HCT116 (cell line): Measurements from ENCODE around the gene ARHGEF16. TPM values are rescaled to one million over a fixed set of nuclear protein-coding genes. Genes with fewer than 3 reads are reported as not detected.

Experiments
- ATAC-seq: fragments of 200-7000 bp; cut with Tn5 transposase; 2 replicates; pipeline ENCODE4 v1.9.1; 2020; ENCODE audit warnings: mild to moderate bottlenecking, moderate library complexity
- BruUV-seq: library from RNA; stranded (reverse); fragments of 400-500 nt; replicated peaks from 2 replicates; lab custom pipeline; 2021; lab: Mats Ljungman, UMichigan
- CTCF ChIA-PET: fragments of 300-600 bp; sonication (Branson Sonifier 250); formaldehyde crosslinking; loops from one replicate; lab custom pipeline; 2021; ENCODE audit warnings: antibody characterized with exemption; lab: Charles Lee
- POLR2A ChIA-PET: fragments of 300-600, 350-600 bp; sonication (Branson Sonifier 250); formaldehyde crosslinking; loops from one replicate; lab custom pipeline; 2021; ENCODE audit warnings: antibody characterized with exemption; lab: Charles Lee
- RAD21 ChIA-PET, 2 experiments: fragments of 300-600 bp; sonication (Branson Sonifier 250); formaldehyde crosslinking; loops; one replicate each; lab custom pipeline; 2023; ENCODE audit warnings: low total read pairs in 2 of 2; ENCODE audit not compliant: uncharacterized antibody in 2 of 2, unreplicated experiment in 2 of 2, low non-redundant PET in 1 of 2; lab: Charles Lee
- DNase-seq: peaks from one replicate; pipeline ENCODE4 v3.0.0-alpha.2; 2010; ENCODE audit warnings: low read depth, low spot score
- H2AFZ ChIP-seq: fragments of 200-600 bp; shearing (Covaris generic), sonication (generic); 2 replicates; pipeline ENCODE4 v1.6.1; 2017; ENCODE audit warnings: low read depth, mixed run types, mixed read lengths, antibody characterized with exemption, low read length; ENCODE audit not compliant: poor library complexity, severe bottlenecking
- H3K27ac ChIP-seq: 2 replicates; pipeline ENCODE4 v1.5.1; 2012; ENCODE audit warnings: low read depth, low read length
- H3K27me3 ChIP-seq: fragments of 200-600 bp; sonication (generic); 2 replicates; pipeline ENCODE4 v1.6.1; 2016; ENCODE audit warnings: mixed run types, low read length, mixed read lengths; ENCODE audit not compliant: insufficient read depth
- H3K36me3 ChIP-seq, 2 experiments: fragments of 200-500 bp in 1 of 2; fragments of 200-600 bp in 1 of 2; sonication (Bioruptor generic) in 1 of 2; sonication (generic) in 1 of 2; 2 replicates each; pipeline versions ENCODE4 v1.5.1 to v1.6.1; 2014 to 2016; ENCODE audit warnings: low read length in 2 of 2, inconsistent platforms in 1 of 2, mixed read lengths in 1 of 2, mixed run types in 1 of 2; ENCODE audit not compliant: insufficient read depth in 2 of 2, control insufficient read depth in 1 of 2
- H3K4me1 ChIP-seq, 2 experiments: fragments of 200-600 bp in 1 of 2; sonication (generic) in 1 of 2; 2 replicates each; pipeline versions ENCODE4 v1.5.1 to v1.6.1; 2012 to 2017; ENCODE audit warnings: low read length in 2 of 2, inconsistent platforms in 1 of 2, mild to moderate bottlenecking in 1 of 2, mixed read lengths in 1 of 2, mixed run types in 1 of 2, moderate library complexity in 1 of 2; ENCODE audit not compliant: insufficient read depth in 2 of 2, control insufficient read depth in 1 of 2
- H3K4me2 ChIP-seq: fragments of 200-600 bp; sonication (generic); 2 replicates; pipeline ENCODE4 v1.6.1; 2017; ENCODE audit warnings: mixed run types, low read length, mixed read lengths
- H3K4me3 ChIP-seq, 2 experiments: fragments of 200-600 bp in 1 of 2; sonication (generic) in 1 of 2; replicated peaks in 1 of 2; 2 replicates each; pipeline ENCODE4 v1.5.1; 2011 to 2016; ENCODE audit warnings: low read length in 2 of 2, control low read depth in 1 of 2, low read depth in 1 of 2, mild to moderate bottlenecking in 1 of 2, mixed read lengths in 1 of 2, mixed run types in 1 of 2
- H3K79me2 ChIP-seq: fragments of 200-600 bp; sonication (generic); 2 replicates; pipeline ENCODE4 v1.6.1; 2017; ENCODE audit warnings: mild to moderate bottlenecking, mixed run types, low read length, moderate library complexity, mixed read lengths; ENCODE audit not compliant: insufficient read depth
- H3K9ac ChIP-seq: fragments of 200-600 bp; sonication (generic); 2 replicates; pipeline ENCODE4 v1.6.1; 2016; ENCODE audit warnings: low read length, mixed read lengths
- H3K9me2 ChIP-seq: fragments of 200-600 bp; sonication (generic), shearing (Covaris generic); 2 replicates; pipeline ENCODE4 v1.6.1; 2017; ENCODE audit warnings: mixed run types, mild to moderate bottlenecking, moderate library complexity; ENCODE audit not compliant: insufficient read depth
- H3K9me3 ChIP-seq, 2 experiments: fragments of 200-500 bp in 1 of 2; fragments of 200-600 bp in 1 of 2; sonication (Bioruptor generic) in 1 of 2; sonication (generic) in 1 of 2; 2 replicates each; pipeline ENCODE4 v1.6.1; 2014 to 2017; ENCODE audit warnings: low read length in 2 of 2, mixed read lengths in 2 of 2, inconsistent platforms in 1 of 2, low read depth in 1 of 2, mild to moderate bottlenecking in 1 of 2, mixed run types in 1 of 2, moderate library complexity in 1 of 2; ENCODE audit not compliant: control insufficient read depth in 1 of 2, insufficient read depth in 1 of 2
- H4K20me1 ChIP-seq: fragments of 200-600 bp; sonication (generic), shearing (Covaris generic); 2 replicates; pipeline ENCODE4 v1.6.1; 2017; ENCODE audit warnings: mixed run types, mild to moderate bottlenecking, moderate library complexity; ENCODE audit not compliant: insufficient read depth
- CBX3 ChIP-seq: IDR thresholded peaks from 2 replicates; pipeline ENCODE4 v1.6.1; 2012; ENCODE audit warnings: low read depth
- EZH2 ChIP-seq: fragments of 200-600 bp; sonication (generic); IDR thresholded peaks from 2 replicates; pipeline ENCODE4 v1.6.1; 2017; ENCODE audit warnings: antibody characterized with exemption, mixed run types
- EZH2phosphoT487 ChIP-seq: fragments of 200-600 bp; IDR thresholded peaks from 2 replicates; pipeline ENCODE4 v1.6.1; 2018; ENCODE audit warnings: antibody characterized with exemption, borderline replicate concordance
- JUND ChIP-seq: IDR thresholded peaks from 2 replicates; pipeline ENCODE4 v1.6.1; 2012
- POLR2A ChIP-seq: IDR thresholded peaks from 2 replicates; pipeline ENCODE4 v1.7.0; 2011; ENCODE audit warnings: borderline replicate concordance; ENCODE audit not compliant: insufficient read depth, insufficient read length; ENCODE audit errors: extremely low read depth
- POLR2AphosphoS5 ChIP-seq: IDR thresholded peaks from 2 replicates; pipeline ENCODE4 v1.6.1; 2011; ENCODE audit warnings: mild to moderate bottlenecking, low read depth, low read length, moderate library complexity
- SP1 ChIP-seq: IDR thresholded peaks from 2 replicates; pipeline ENCODE4 v1.6.1; 2012; ENCODE audit warnings: low read depth
- SRF ChIP-seq: IDR thresholded peaks from 2 replicates; pipeline ENCODE4 v1.6.1; 2012; ENCODE audit warnings: low read depth
- YY1 ChIP-seq: IDR thresholded peaks from 2 replicates; pipeline ENCODE4 v1.6.1; 2011; ENCODE audit warnings: low read length, low read depth, moderate library complexity, mild to moderate bottlenecking; ENCODE audit not compliant: insufficient replicate concordance; ENCODE audit errors: extremely low read depth
- ZBTB33 ChIP-seq: IDR thresholded peaks from 2 replicates; pipeline ENCODE4 v1.6.1; 2011; ENCODE audit warnings: mild to moderate bottlenecking, low read length, moderate library complexity; ENCODE audit not compliant: insufficient replicate concordance; ENCODE audit errors: extremely low read depth
- ZFX ChIP-seq: fragments of 450-650 bp; IDR thresholded peaks from 2 replicates; pipeline ENCODE4 v1.6.1; 2017
- intact Hi-C: fragments of 100-400 bp; cut with micrococcal nuclease; formaldehyde crosslinking; loops from 2 replicates; pipeline ENCODE4 v1.10.0; 2022
- total RNA-seq: library from RNA; stranded (reverse); gene quantifications from one replicate; pipeline ENCODE4 v1.2.1, GENCODE V29; 2021; ENCODE audit not compliant: unreplicated experiment
- TF ChIP-seq, protein P1 (sequence below): IDR thresholded peaks from 2 replicates; pipeline ENCODE4 v1.6.1; 2012
- TF ChIP-seq, protein P2 (sequence below), 3 experiments: fragments of 200-600 bp in 1 of 3; sonication (generic) in 1 of 3; IDR thresholded peaks in 2 of 3; conservative IDR thresholded peaks in 1 of 3; 2 replicates each; pipeline ENCODE4 v1.5.1; 2012 to 2017; ENCODE audit warnings: low read depth in 2 of 3, low read length in 2 of 3, antibody characterized with exemption in 1 of 3, borderline replicate concordance in 1 of 3, control low read depth in 1 of 3, mild to moderate bottlenecking in 1 of 3, mixed read lengths in 1 of 3, mixed run types in 1 of 3, moderate library complexity in 1 of 3; ENCODE audit not compliant: insufficient read depth in 1 of 3

ARHGEF16 gene
- total RNA-seq, 1 experiment from 2014 or later, result 37.4 TPM

- no peaks in the 10 kb centered on the region for H3K79me2 ChIP-seq
- no peak for ATAC-seq
- no peak for DNase-seq
- no peak overlapping the region for H3K4me3 ChIP-seq
- H3K9ac ChIP-seq, result no peak overlapping the region
- H3K27ac ChIP-seq, result no peak overlapping the region
- ChIA-PET POLR2A (no interaction called here), CTCF (no interaction called here), RAD21 (no interaction called here)
- H3K36me3 ChIP-seq, result no peaks in the 10 kb centered on the region
- H2AFZ ChIP-seq, result no peak overlapping the region
- TF ChIP-seq JUND, result no peak
- no peak for TF ChIP-seq ZFX
- TF ChIP-seq, protein P1, sequence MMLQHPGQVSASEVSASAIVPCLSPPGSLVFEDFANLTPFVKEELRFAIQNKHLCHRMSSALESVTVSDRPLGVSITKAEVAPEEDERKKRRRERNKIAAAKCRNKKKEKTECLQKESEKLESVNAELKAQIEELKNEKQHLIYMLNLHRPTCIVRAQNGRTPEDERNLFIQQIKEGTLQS, result no peak
- TF ChIP-seq EZH2, result no peak
- TF ChIP-seq CBX3, result no peak
- TF ChIP-seq SRF, result no peak
- TF ChIP-seq EZH2phosphoT487, result no peak
- no peaks in the 10 kb centered on the region for H3K9me3 ChIP-seq
- intact Hi-C loops, result no loop called here
- H3K4me1 ChIP-seq, result peaks cover 21 to 65% of the 10 kb centered on the region in 2 experiments
- no peaks in the 10 kb centered on the region for H3K27me3 ChIP-seq
- no peaks in the 10 kb centered on the region for H4K20me1 ChIP-seq
- BruUV-seq, result no TSS peak
- H3K9me2 ChIP-seq, result no peaks in the 10 kb centered on the region
- no peak overlapping the region for H3K4me2 ChIP-seq
These were observed 51.6 kb downstream of the ARHGEF16 start for GRCh38 chr1:3506041-3506440.

- DNase-seq (no peak), ATAC-seq (no peak)
- no peaks in the 10 kb centered on the region for H3K36me3 ChIP-seq
- H3K79me2 ChIP-seq, result no peaks in the 10 kb centered on the region
- no peak overlapping the region for H3K27ac ChIP-seq
- no TSS peak for BruUV-seq
- no peak overlapping the region for H2AFZ ChIP-seq
- no peak overlapping the region for H3K4me3 ChIP-seq
- ChIA-PET RAD21 (no interaction called here), POLR2A (no interaction called here), CTCF (no interaction called here)
- intact Hi-C loops, result no loop called here
- no peak overlapping the region for H3K9ac ChIP-seq
- peaks cover 21 to 72% of the 10 kb centered on the region in 2 experiments for H3K4me1 ChIP-seq
- no peaks in the 10 kb centered on the region for H3K9me2 ChIP-seq
- no peaks in the 10 kb centered on the region for H3K9me3 ChIP-seq
- no peak overlapping the region for H3K4me2 ChIP-seq
- no peaks in the 10 kb centered on the region for H4K20me1 ChIP-seq
- TF ChIP-seq YY1 (no peak), POLR2A (no peak), ZBTB33 (no peak), CBX3 (no peak), SP1 (no peak), POLR2AphosphoS5 (no peak), SRF (no peak), JUND (no peak), EZH2 (no peak)
- TF ChIP-seq, protein P2, sequence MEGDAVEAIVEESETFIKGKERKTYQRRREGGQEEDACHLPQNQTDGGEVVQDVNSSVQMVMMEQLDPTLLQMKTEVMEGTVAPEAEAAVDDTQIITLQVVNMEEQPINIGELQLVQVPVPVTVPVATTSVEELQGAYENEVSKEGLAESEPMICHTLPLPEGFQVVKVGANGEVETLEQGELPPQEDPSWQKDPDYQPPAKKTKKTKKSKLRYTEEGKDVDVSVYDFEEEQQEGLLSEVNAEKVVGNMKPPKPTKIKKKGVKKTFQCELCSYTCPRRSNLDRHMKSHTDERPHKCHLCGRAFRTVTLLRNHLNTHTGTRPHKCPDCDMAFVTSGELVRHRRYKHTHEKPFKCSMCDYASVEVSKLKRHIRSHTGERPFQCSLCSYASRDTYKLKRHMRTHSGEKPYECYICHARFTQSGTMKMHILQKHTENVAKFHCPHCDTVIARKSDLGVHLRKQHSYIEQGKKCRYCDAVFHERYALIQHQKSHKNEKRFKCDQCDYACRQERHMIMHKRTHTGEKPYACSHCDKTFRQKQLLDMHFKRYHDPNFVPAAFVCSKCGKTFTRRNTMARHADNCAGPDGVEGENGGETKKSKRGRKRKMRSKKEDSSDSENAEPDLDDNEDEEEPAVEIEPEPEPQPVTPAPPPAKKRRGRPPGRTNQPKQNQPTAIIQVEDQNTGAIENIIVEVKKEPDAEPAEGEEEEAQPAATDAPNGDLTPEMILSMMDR (IDR thresholded peaks at IDR 0.05 in 2 of 3, conservative IDR thresholded peaks at IDR 0.05 in 1 of 3; ENCODE audit: borderline replicate concordance in 1 of 3, insufficient read depth in 1 of 3, low read depth in 2 of 3, low read length in 2 of 3), result no peak
- TF ChIP-seq, protein P1, result no peak
- no peaks in the 10 kb centered on the region for H3K27me3 ChIP-seq
These were observed 52.5 kb downstream of the ARHGEF16 start for GRCh38 chr1:3506943-3507342.
